WERI-Rb-1 (cell line): ENCODE results near the gene MTRF1L.
A peak's percentile ranks its signal among the peaks of the same experiment; 100 is the strongest.

Experiments used
- DNase-seq: peaks from one replicate; pipeline ENCODE4 v3.0.0-alpha.2; 2020
- H3K27ac ChIP-seq: fragments of 250-450 bp; sonication (Bioruptor Pico); 2 replicates; pipeline ENCODE4 v1.5.1; 2020; ENCODE audit warnings: mild to moderate bottlenecking, moderate library complexity
- H3K27me3 ChIP-seq: fragments of 250-450 bp; sonication (Bioruptor Pico); 2 replicates; pipeline ENCODE4 v1.5.1; 2021; ENCODE audit warnings: mild to moderate bottlenecking, low read depth, moderate library complexity; ENCODE audit not compliant: insufficient read depth, severe bottlenecking
- H3K36me3 ChIP-seq: fragments of 250-450 bp; sonication (Bioruptor Pico); 2 replicates; pipeline ENCODE4 v1.5.1; 2020; ENCODE audit warnings: mild to moderate bottlenecking, moderate library complexity
- H3K4me3 ChIP-seq: 2 replicates; pipeline ENCODE4 v1.5.1; 2011; ENCODE audit warnings: low read depth, mild to moderate bottlenecking, control low read depth, low read length
- H3K9me3 ChIP-seq: fragments of 250-450 bp; sonication (Bioruptor Pico); 2 replicates; pipeline ENCODE4 v1.5.1; 2021; ENCODE audit warnings: mild to moderate bottlenecking, moderate library complexity; ENCODE audit not compliant: severe bottlenecking
- CTCF ChIP-seq: IDR thresholded peaks from 2 replicates; pipeline ENCODE4 v1.5.1; 2011; ENCODE audit warnings: low read depth, mild to moderate bottlenecking, control low read depth, inconsistent platforms, low read length

Gene MTRF1L

GRCh38 chr6:152959333-152959732, 43.2 kb downstream of the MTRF1L start:
- no peaks in the 10 kb centered on the region for H3K36me3 ChIP-seq
- no peak overlapping the region for H3K4me3 ChIP-seq
- no peak for DNase-seq
- no peak overlapping the region for H3K27ac ChIP-seq
- no peak for TF ChIP-seq CTCF
- no peaks in the 10 kb centered on the region for H3K27me3 ChIP-seq
- H3K9me3 ChIP-seq = no peaks in the 10 kb centered on the region

- DNase-seq = no peak
- Histone ChIP-seq H3K27me3 (no peaks in the 10 kb centered on the region), H3K36me3 (no peaks in the 10 kb centered on the region), H3K27ac (no peak overlapping the region), H3K9me3 (no peaks in the 10 kb centered on the region), H3K4me3 (no peak overlapping the region)
- TF ChIP-seq CTCF = no peak
Measured at GRCh38 chr6:152957796-152958195, 44.7 kb downstream of the MTRF1L start.

- no peak overlapping the region for H3K4me3 ChIP-seq
- no peaks in the 10 kb centered on the region for H3K36me3 ChIP-seq
- no peaks in the 10 kb centered on the region for H3K9me3 ChIP-seq
- H3K27ac ChIP-seq = no peak overlapping the region
- peak; percentile 6; the same call in 1 of the 2 replicates for TF ChIP-seq CTCF
- DNase-seq = no peak
- H3K27me3 ChIP-seq = no peaks in the 10 kb centered on the region
Measured at GRCh38 chr6:152954443-152954842, 48.1 kb downstream of the MTRF1L start.

GRCh38 chr6:152952866-152953509, 49.5 kb downstream of the MTRF1L start:
- DNase-seq = no peak

GRCh38 chr6:152952045-152952444, 50.5 kb downstream of the MTRF1L start:
- no peak overlapping the region for H3K4me3 ChIP-seq
- no peaks in the 10 kb centered on the region for H3K9me3 ChIP-seq
- peaks cover 4% of the 10 kb centered on the region for H3K27me3 ChIP-seq
- DNase-seq = no peak
- no peak for TF ChIP-seq CTCF
- no peak overlapping the region for H3K27ac ChIP-seq
- no peaks in the 10 kb centered on the region for H3K36me3 ChIP-seq

More at GRCh38 chr6:152952866-152953509, 49.5 kb downstream of the MTRF1L start:
- no peak overlapping the region for H3K4me3 ChIP-seq
- H3K27ac ChIP-seq = no peak overlapping the region
- no peaks in the 10 kb centered on the region for H3K36me3 ChIP-seq
- no peaks in the 10 kb centered on the region for H3K9me3 ChIP-seq
- no peak for TF ChIP-seq CTCF
- peaks cover 4% of the 10 kb centered on the region for H3K27me3 ChIP-seq

GRCh38 chr6:152950240-152950639, 52.3 kb downstream of the MTRF1L start:
- Histone ChIP-seq H3K9me3 (no peaks in the 10 kb centered on the region), H3K27ac (no peak overlapping the region), H3K27me3 (peaks cover 4% of the 10 kb centered on the region), H3K36me3 (no peaks in the 10 kb centered on the region), H3K4me3 (no peak overlapping the region)
- no peak for DNase-seq
- no peak for TF ChIP-seq CTCF
